Measurements from ENCODE around the gene VIPR1. TPM values are rescaled to one million over a fixed set of nuclear protein-coding genes. Genes with fewer than 3 reads are reported as not detected.

VIPR1 gene
- total RNA-seq, 2 donors from 2014 or later = 1.9 to 12.1 TPM

GRCh38 chr3:42489116-42489936 is 13.1 kb upstream of the VIPR1 start:
- Mint-ChIP-seq H3K36me3 (ENCODE audit: low read depth) (no peaks in the 10 kb centered on the region), H3K27me3 (no peaks in the 10 kb centered on the region), H3K27ac (no peak overlapping the region), H3K9me3 (no peaks in the 10 kb centered on the region), H3K4me1 (no peaks in the 10 kb centered on the region), H3K4me3 (no peak overlapping the region)
- ATAC-seq (replicated peaks) = no peak

- H3K4me1 Mint-ChIP-seq = no peaks in the 10 kb centered on the region
- no peak for ATAC-seq (replicated peaks)
- no peaks in the 10 kb centered on the region for H3K9me3 Mint-ChIP-seq
- H3K36me3 Mint-ChIP-seq (ENCODE audit: low read depth) = no peaks in the 10 kb centered on the region
- H3K27me3 Mint-ChIP-seq = no peaks in the 10 kb centered on the region
- no peak overlapping the region for H3K4me3 Mint-ChIP-seq
- no peak overlapping the region for H3K27ac Mint-ChIP-seq
Observed at GRCh38 chr3:42489937-42490227, 12.6 kb upstream of the VIPR1 start.

DNA sequence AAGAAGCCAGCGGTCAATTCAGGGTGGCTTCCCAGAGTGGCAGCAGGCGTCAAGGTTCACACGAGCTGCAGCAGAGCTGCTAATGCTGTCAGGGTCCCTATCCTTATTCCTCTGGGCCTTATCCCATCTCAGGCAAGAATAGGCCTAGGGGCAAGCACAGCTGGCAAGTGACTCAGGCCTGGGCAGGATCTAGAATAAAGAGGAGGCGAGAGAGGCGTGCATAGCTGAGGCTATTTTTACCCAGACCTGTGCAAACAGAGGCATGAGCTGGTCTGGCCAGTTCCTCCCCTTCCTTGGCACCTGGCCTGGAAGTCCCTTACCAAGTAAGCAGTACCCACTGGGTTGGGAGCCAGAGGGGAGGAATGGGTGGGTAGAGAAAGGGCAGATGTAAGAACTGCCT is 12.2 kb upstream of the VIPR1 start:
- no peaks in the 10 kb centered on the region for H3K4me1 Mint-ChIP-seq
- no peaks in the 10 kb centered on the region for H3K27me3 Mint-ChIP-seq
- H3K9me3 Mint-ChIP-seq = no peaks in the 10 kb centered on the region
- no peak overlapping the region for H3K4me3 Mint-ChIP-seq
- no peaks in the 10 kb centered on the region for H3K36me3 Mint-ChIP-seq (ENCODE audit: low read depth)
- no peak for ATAC-seq (replicated peaks)
- H3K27ac Mint-ChIP-seq = no peak overlapping the region

DNA sequence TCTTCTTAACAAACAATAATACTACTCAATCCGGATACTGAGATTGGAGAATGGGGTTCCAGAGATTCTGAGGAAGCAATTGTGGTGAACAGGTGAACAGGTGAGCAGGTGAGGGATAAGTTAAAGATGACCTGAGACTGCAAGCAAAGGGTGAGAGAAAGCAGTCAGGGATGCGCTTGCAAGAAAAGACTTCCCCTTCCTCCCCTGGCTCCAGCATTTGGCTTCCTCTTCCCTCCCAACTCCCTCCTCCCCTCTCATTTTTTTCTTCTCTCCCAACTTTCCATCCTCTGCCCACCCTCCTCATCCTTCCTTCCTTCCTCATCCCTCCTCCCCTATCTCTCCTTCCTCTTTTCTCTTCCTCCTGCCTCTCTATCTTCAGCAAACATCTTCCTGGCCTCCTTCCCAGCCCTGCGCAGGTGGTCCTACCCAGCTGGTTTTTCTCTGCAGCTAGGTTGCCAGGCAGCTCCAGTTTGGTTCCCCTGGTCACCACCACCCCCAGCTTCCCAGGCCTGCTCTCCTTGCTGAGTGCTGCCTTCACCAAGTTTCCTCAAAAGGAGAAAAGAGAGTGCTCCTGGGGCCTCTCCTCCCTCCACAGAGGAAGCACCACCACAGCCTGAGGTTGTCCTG is 10.4 kb upstream of the VIPR1 start:
- Mint-ChIP-seq H3K4me3 (no peak overlapping the region), H3K4me1 (no peaks in the 10 kb centered on the region), H3K27ac (no peak overlapping the region), H3K36me3 (ENCODE audit: low read depth) (no peaks in the 10 kb centered on the region), H3K27me3 (no peaks in the 10 kb centered on the region), H3K9me3 (no peaks in the 10 kb centered on the region)
- ATAC-seq (replicated peaks) = no peak

- no peaks in the 10 kb centered on the region for H3K4me1 Mint-ChIP-seq
- no peak for ATAC-seq (replicated peaks)
- no peaks in the 10 kb centered on the region for H3K36me3 Mint-ChIP-seq (ENCODE audit: low read depth)
- no peaks in the 10 kb centered on the region for H3K9me3 Mint-ChIP-seq
- H3K27me3 Mint-ChIP-seq = no peaks in the 10 kb centered on the region
- H3K4me3 Mint-ChIP-seq = no peak overlapping the region
- no peak overlapping the region for H3K27ac Mint-ChIP-seq
Observed at GRCh38 chr3:42492508-42493080, 9.8 kb upstream of the VIPR1 start.

GRCh38 chr3:42493126-42493797 is 9.2 kb upstream of the VIPR1 start:
- Mint-ChIP-seq H3K27me3 (peaks cover 2% of the 10 kb centered on the region), H3K4me1 (peaks cover 2% of the 10 kb centered on the region), H3K27ac (no peak overlapping the region), H3K36me3 (ENCODE audit: low read depth) (no peaks in the 10 kb centered on the region), H3K4me3 (no peak overlapping the region), H3K9me3 (no peaks in the 10 kb centered on the region)
- no peak for ATAC-seq (replicated peaks)

DNA sequence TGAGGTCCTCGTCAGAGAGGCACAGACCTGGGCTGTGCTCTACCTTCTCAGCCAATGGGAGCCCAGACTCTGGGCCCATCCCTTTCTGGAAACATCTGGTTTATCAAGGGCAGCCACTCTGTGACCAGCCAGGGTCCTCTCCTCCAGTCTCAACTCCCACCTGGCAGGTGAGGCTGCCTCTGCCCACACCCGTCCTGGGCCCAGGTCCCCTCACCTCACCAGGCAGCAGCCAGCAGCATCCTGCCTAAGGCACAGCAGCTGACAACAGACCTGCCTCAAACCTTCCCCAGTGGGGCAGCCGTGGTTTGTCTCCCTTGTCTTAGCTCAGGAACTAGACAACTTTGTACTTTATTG is 8.7 kb upstream of the VIPR1 start:
- ATAC-seq (replicated peaks) = no peak
- H3K4me1 Mint-ChIP-seq = peaks cover 7% of the 10 kb centered on the region
- no peaks in the 10 kb centered on the region for H3K9me3 Mint-ChIP-seq
- H3K27ac Mint-ChIP-seq = no peak overlapping the region
- H3K36me3 Mint-ChIP-seq (ENCODE audit: low read depth) = no peaks in the 10 kb centered on the region
- peaks cover 7% of the 10 kb centered on the region for H3K27me3 Mint-ChIP-seq
- H3K4me3 Mint-ChIP-seq = no peak overlapping the region

DNA sequence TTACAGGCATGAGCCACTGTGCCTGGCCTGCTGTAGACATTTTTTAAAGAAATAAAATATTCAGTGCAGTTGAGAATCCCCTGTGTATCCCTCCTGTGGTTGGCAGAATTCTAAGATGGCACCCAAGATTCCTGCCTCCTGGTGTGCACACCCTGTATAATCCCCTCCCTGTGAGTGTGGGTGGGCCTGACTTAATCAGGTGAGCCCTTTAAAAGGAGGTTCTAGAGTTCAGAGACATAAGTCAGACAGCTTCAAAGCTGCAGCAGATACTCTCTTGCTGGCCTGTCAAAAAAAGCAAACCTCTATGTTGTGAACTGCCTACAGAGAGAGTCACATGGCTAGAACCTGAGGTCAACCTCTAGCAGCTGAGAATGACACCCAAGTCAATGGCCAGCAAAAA is 7.0 kb upstream of the VIPR1 start:
- no peak overlapping the region for H3K27ac Mint-ChIP-seq
- ATAC-seq (replicated peaks) = no peak
- H3K36me3 Mint-ChIP-seq (ENCODE audit: low read depth) = no peaks in the 10 kb centered on the region
- H3K27me3 Mint-ChIP-seq = peaks cover 13% of the 10 kb centered on the region
- H3K4me1 Mint-ChIP-seq = peaks cover 8% of the 10 kb centered on the region
- H3K9me3 Mint-ChIP-seq = no peaks in the 10 kb centered on the region
- H3K4me3 Mint-ChIP-seq = no peak overlapping the region

- H3K36me3 Mint-ChIP-seq (ENCODE audit: low read depth) = no peaks in the 10 kb centered on the region
- H3K9me3 Mint-ChIP-seq = no peaks in the 10 kb centered on the region
- H3K27ac Mint-ChIP-seq = no peak overlapping the region
- peaks cover 24% of the 10 kb centered on the region for H3K27me3 Mint-ChIP-seq
- ATAC-seq (replicated peaks) = no peak
- H3K4me1 Mint-ChIP-seq = peaks cover 17% of the 10 kb centered on the region
- H3K4me3 Mint-ChIP-seq = no peak overlapping the region
Observed at GRCh38 chr3:42497009-42497731, 5.3 kb upstream of the VIPR1 start.

- no peak for ATAC-seq (replicated peaks)
- Mint-ChIP-seq H3K9me3 (no peaks in the 10 kb centered on the region), H3K4me3 (no peak overlapping the region), H3K27me3 (peaks cover 24% of the 10 kb centered on the region), H3K27ac (no peak overlapping the region), H3K36me3 (ENCODE audit: low read depth) (no peaks in the 10 kb centered on the region), H3K4me1 (peaks cover 19% of the 10 kb centered on the region)
Observed at GRCh38 chr3:42498034-42498433, 4.4 kb upstream of the VIPR1 start.

GRCh38 chr3:42498791-42499477 is 3.5 kb upstream of the VIPR1 start:
- H3K27me3 Mint-ChIP-seq = peaks cover 24% of the 10 kb centered on the region
- peak overlapping the region; percentile 37 for H3K27ac Mint-ChIP-seq
- peak overlapping the region; percentile 41 for H3K4me3 Mint-ChIP-seq
- peak; percentile 42 for ATAC-seq (replicated peaks)
- H3K36me3 Mint-ChIP-seq (ENCODE audit: low read depth) = no peaks in the 10 kb centered on the region
- H3K4me1 Mint-ChIP-seq = peaks cover 25% of the 10 kb centered on the region
- H3K9me3 Mint-ChIP-seq = no peaks in the 10 kb centered on the region

- peaks cover 24% of the 10 kb centered on the region for H3K27me3 Mint-ChIP-seq
- H3K4me1 Mint-ChIP-seq = peaks cover 25% of the 10 kb centered on the region
- no peaks in the 10 kb centered on the region for H3K9me3 Mint-ChIP-seq
- peak overlapping the region; percentile 41 for H3K4me3 Mint-ChIP-seq
- no peaks in the 10 kb centered on the region for H3K36me3 Mint-ChIP-seq (ENCODE audit: low read depth)
- no peak for ATAC-seq (replicated peaks)
- peak overlapping the region; percentile 37 for H3K27ac Mint-ChIP-seq
Observed at GRCh38 chr3:42499478-42499871, 3.0 kb upstream of the VIPR1 start.

DNA sequence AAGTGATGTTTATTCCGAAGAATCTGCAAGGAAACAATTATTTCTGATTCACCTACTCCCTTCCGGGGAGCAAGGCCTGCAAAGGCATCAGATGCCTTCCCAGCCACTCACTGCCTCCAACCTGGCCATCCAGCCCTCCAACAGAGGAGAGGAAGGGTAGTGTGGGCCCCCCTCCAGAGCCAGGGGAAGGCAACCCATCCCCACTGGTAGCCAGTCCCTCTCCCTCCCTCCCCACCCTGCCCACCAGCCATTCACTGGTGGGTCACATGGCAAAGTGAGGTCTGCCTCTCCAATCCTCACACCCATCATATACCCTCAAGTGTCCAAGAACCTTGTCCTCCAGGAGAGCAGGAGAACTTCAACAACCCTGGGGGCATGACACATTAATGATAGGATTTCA is 2.4 kb upstream of the VIPR1 start:
- Mint-ChIP-seq H3K4me1 (peaks cover 25% of the 10 kb centered on the region), H3K4me3 (peak overlapping the region; percentile 99), H3K9me3 (no peaks in the 10 kb centered on the region), H3K36me3 (ENCODE audit: low read depth) (no peaks in the 10 kb centered on the region), H3K27ac (no peak overlapping the region), H3K27me3 (peaks cover 24% of the 10 kb centered on the region)
- ATAC-seq (replicated peaks) = no peak

DNA sequence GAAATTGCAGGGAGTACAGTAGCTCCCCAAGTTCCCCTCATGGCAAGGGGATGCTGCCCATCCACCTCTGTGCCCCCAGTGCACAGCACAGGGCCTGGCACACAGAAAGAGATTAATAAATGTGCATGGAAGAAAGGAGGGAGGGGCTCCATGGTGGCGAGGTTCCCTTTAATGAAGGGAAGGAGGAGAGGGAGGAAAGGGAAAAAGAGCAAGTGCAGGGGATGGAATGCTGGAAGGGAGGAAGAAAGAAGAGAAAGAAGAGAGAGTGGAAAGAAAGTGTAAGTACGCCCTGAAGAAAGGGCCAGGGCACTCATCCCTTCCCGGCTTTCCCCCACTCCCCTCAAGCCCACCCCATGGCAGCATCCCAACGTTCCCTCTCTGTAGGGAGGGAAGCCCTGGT is 1.5 kb upstream of the VIPR1 start:
- peak overlapping the region; percentile 99 for H3K4me3 Mint-ChIP-seq

More for the DNA sequence above, 1.5 kb upstream of the VIPR1 start:
- Mint-ChIP-seq H3K36me3 (ENCODE audit: low read depth) (no peaks in the 10 kb centered on the region), H3K9me3 (no peaks in the 10 kb centered on the region), H3K4me1 (peaks cover 25% of the 10 kb centered on the region), H3K27me3 (peaks cover 24% of the 10 kb centered on the region), H3K27ac (peak overlapping the region; percentile 39)
- no peak for ATAC-seq (replicated peaks)
